ENCODE measurements around the gene GBX1.

GBX1 gene

GRCh38 chr7:151104411-151105235 is 62.9 kb downstream of the GBX1 start:
- TF ChIP-seq REST (IDR thresholded peaks at IDR 0.05; ENCODE audit: insufficient read depth in 1 of 2, low read depth in 2 of 2, low read length in 2 of 2) = no peak
- no peak for TF ChIP-seq SIN3A (IDR thresholded peaks at IDR 0.05; ENCODE audit: borderline replicate concordance, insufficient read depth, low read length)
- TF ChIP-seq FOXP2 (optimal IDR thresholded peaks at IDR 0.05; ENCODE audit: borderline replicate concordance, extremely low read depth, extremely low read length, insufficient read depth) = no peak
- TF ChIP-seq TAF1 (IDR thresholded peaks at IDR 0.05; ENCODE audit: borderline replicate concordance, insufficient read depth, low read length) = no peak
- TF ChIP-seq POLR2AphosphoS5 (IDR thresholded peaks at IDR 0.05; ENCODE audit: low read depth, low read length) = no peak

GRCh38 chr7:151103973-151104372 is 63.5 kb downstream of the GBX1 start:
- TF ChIP-seq SIN3A (IDR thresholded peaks at IDR 0.05; ENCODE audit: borderline replicate concordance, insufficient read depth, low read length) = no peak
- no peak for TF ChIP-seq REST (IDR thresholded peaks at IDR 0.05; ENCODE audit: insufficient read depth in 1 of 2, low read depth in 2 of 2, low read length in 2 of 2)
- no peak for TF ChIP-seq FOXP2 (optimal IDR thresholded peaks at IDR 0.05; ENCODE audit: borderline replicate concordance, extremely low read depth, extremely low read length, insufficient read depth)
- TF ChIP-seq TAF1 (IDR thresholded peaks at IDR 0.05; ENCODE audit: borderline replicate concordance, insufficient read depth, low read length) = no peak
- TF ChIP-seq POLR2AphosphoS5 (IDR thresholded peaks at IDR 0.05; ENCODE audit: low read depth, low read length) = no peak

- TF ChIP-seq REST (IDR thresholded peaks at IDR 0.05; ENCODE audit: insufficient read depth in 1 of 2, low read depth in 2 of 2, low read length in 2 of 2) (no peak), TAF1 (IDR thresholded peaks at IDR 0.05; ENCODE audit: borderline replicate concordance, insufficient read depth, low read length) (no peak), POLR2AphosphoS5 (IDR thresholded peaks at IDR 0.05; ENCODE audit: low read depth, low read length) (no peak), FOXP2 (optimal IDR thresholded peaks at IDR 0.05; ENCODE audit: borderline replicate concordance, extremely low read depth, extremely low read length, insufficient read depth) (no peak), SIN3A (IDR thresholded peaks at IDR 0.05; ENCODE audit: borderline replicate concordance, insufficient read depth, low read length) (no peak)
Measured at GRCh38 chr7:151102991-151103390, 64.5 kb downstream of the GBX1 start.

GRCh38 chr7:151101621-151102396 is 65.7 kb downstream of the GBX1 start:
- TF ChIP-seq POLR2AphosphoS5 (IDR thresholded peaks at IDR 0.05; ENCODE audit: low read depth, low read length) (no peak), SIN3A (IDR thresholded peaks at IDR 0.05; ENCODE audit: borderline replicate concordance, insufficient read depth, low read length) (no peak), TAF1 (IDR thresholded peaks at IDR 0.05; ENCODE audit: borderline replicate concordance, insufficient read depth, low read length) (no peak), FOXP2 (optimal IDR thresholded peaks at IDR 0.05; ENCODE audit: borderline replicate concordance, extremely low read depth, extremely low read length, insufficient read depth) (no peak), REST (IDR thresholded peaks at IDR 0.05; ENCODE audit: insufficient read depth in 1 of 2, low read depth in 2 of 2, low read length in 2 of 2) (no peak)

Measured in PFSK-1 (cell line).